GM23338 (cell line): ENCODE measurements around the gene GP1BB. TPM values are rescaled to one million over a fixed set of nuclear protein-coding genes. Genes with fewer than 3 reads are reported as not detected.

ENCODE experiments used
- polyA plus RNA-seq: library from polyadenylated mRNA; unstranded; fragments of >200 nt; fragmentation: Nextera tagmentation; extraction: Ambion mirVana; gene quantifications from 2 replicates; pipeline ENCODE4 v1.2.1, GENCODE V29; 2016
- total RNA-seq: library from RNA; depleted of rRNA; stranded (reverse); fragments of >200 nt; shearing (Covaris generic); gene quantifications from 2 replicates; pipeline ENCODE4 v1.2.3, GENCODE V29; 2014; rRNA removed
- TF ChIP-seq, protein P1 (sequence below), 2 experiments: fragments of 200-600 bp in 1 of 2; sonication (generic) in 1 of 2; conservative IDR thresholded peaks; 2 replicates each; pipeline versions ENCODE4 v1.5.1 to v1.6.1; 2016 to 2017; ENCODE audit warnings: antibody characterized with exemption in 2 of 2, low read depth in 2 of 2, mild to moderate bottlenecking in 2 of 2, moderate library complexity in 1 of 2

GP1BB gene
- total and polyA plus RNA-seq, 2 experiments from 2014 or later: 0.53 to 1.3 TPM

DNA sequence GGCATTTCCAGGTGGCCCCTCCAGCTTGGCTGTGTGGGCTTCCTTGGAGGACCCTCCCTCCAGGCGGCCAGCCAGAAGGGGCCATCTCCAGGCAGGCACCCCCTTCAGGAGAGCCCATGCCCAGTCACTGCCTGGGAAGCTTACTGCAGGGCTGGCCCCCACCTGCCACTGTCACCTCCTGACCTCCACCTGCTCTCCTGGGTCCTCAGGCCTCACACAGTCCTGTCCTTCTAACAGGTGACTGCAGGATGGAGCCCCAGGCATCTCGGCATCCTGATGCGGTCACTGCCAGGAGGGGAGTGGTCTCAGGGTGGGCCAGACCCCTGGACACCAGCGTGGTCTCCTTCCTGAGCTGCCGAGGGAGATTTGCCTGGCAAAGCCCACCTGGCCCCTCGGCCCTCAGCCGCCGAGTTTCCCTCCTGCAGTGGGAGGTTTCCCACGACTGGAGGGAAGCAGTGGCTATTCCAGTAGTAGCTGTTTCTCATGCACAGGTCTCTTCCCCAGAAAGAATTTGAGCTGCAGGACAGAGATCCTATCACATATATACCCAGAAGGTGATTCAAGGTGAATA, 50.2 kb downstream of the GP1BB start (continued):
- TF ChIP-seq, protein P1, sequence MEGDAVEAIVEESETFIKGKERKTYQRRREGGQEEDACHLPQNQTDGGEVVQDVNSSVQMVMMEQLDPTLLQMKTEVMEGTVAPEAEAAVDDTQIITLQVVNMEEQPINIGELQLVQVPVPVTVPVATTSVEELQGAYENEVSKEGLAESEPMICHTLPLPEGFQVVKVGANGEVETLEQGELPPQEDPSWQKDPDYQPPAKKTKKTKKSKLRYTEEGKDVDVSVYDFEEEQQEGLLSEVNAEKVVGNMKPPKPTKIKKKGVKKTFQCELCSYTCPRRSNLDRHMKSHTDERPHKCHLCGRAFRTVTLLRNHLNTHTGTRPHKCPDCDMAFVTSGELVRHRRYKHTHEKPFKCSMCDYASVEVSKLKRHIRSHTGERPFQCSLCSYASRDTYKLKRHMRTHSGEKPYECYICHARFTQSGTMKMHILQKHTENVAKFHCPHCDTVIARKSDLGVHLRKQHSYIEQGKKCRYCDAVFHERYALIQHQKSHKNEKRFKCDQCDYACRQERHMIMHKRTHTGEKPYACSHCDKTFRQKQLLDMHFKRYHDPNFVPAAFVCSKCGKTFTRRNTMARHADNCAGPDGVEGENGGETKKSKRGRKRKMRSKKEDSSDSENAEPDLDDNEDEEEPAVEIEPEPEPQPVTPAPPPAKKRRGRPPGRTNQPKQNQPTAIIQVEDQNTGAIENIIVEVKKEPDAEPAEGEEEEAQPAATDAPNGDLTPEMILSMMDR (conservative IDR thresholded peaks at IDR 0.05; ENCODE audit: low read depth in 2 of 2): no peak

Other genes with a start within 250 kb of the GP1BB start
- 53.5 and 54.1 TPM in 2 replicates for gene UFD1, start 244.3 kb upstream of the GP1BB start, total RNA-seq
- 80.3 and 93.8 TPM in 2 replicates for gene UFD1, start 244.3 kb upstream of the GP1BB start, polyA plus RNA-seq
- 23.8 and 29.0 TPM in 2 replicates for gene CDC45, start 243.6 kb upstream of the GP1BB start, total RNA-seq
- 30.3 and 30.4 TPM in 2 replicates for gene CDC45, start 243.6 kb upstream of the GP1BB start, polyA plus RNA-seq
- 1.4 and 3.2 TPM in 2 replicates for gene CLDN5, start 199.1 kb upstream of the GP1BB start, total RNA-seq
- 2.0 and 3.9 TPM in 2 replicates for gene CLDN5, start 199.1 kb upstream of the GP1BB start, polyA plus RNA-seq
- gene SEPTIN5, start 9.0 kb upstream of the GP1BB start, total RNA-seq: 7.7 and 17.2 TPM in 2 replicates
- gene SEPTIN5, start 9.0 kb upstream of the GP1BB start, polyA plus RNA-seq: 4.3 and 5.6 TPM in 2 replicates
- 0.23 and 0.66 TPM in 2 replicates for gene TBX1, start 37.2 kb downstream of the GP1BB start, total RNA-seq
- 0.19 TPM in 2 replicates for gene TBX1, start 37.2 kb downstream of the GP1BB start, polyA plus RNA-seq
- gene GNB1L, start 131.3 kb downstream of the GP1BB start, total RNA-seq: 19.2 and 27.8 TPM in 2 replicates
- gene GNB1L, start 131.3 kb downstream of the GP1BB start, polyA plus RNA-seq: 15.2 and 17.4 TPM in 2 replicates
- gene RTL10, start 131.3 kb downstream of the GP1BB start, total RNA-seq: 17.4 and 19.2 TPM in 2 replicates
- 7.8 and 9.4 TPM in 2 replicates for gene RTL10, start 131.3 kb downstream of the GP1BB start, polyA plus RNA-seq
- gene COMT, start 218.2 kb downstream of the GP1BB start, total RNA-seq: 29.8 and 35.1 TPM in 2 replicates
- 29.6 and 32.6 TPM in 2 replicates for gene COMT, start 218.2 kb downstream of the GP1BB start, polyA plus RNA-seq
- gene TXNRD2, start 218.3 kb downstream of the GP1BB start, total RNA-seq: 11.2 and 14.1 TPM in 2 replicates
- gene TXNRD2, start 218.3 kb downstream of the GP1BB start, polyA plus RNA-seq: 9.2 and 12.4 TPM in 2 replicates